Measurements from ENCODE around the gene C19orf47.

Gene C19orf47, protein sequence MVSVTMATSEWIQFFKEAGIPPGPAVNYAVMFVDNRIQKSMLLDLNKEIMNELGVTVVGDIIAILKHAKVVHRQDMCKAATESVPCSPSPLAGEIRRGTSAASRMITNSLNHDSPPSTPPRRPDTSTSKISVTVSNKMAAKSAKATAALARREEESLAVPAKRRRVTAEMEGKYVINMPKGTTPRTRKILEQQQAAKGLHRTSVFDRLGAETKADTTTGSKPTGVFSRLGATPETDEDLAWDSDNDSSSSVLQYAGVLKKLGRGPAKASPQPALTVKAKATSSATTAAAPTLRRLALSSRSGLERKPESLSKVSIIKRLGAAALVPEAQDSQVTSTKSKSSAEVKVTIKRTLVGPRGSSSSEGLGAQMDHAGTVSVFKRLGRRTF

DNA sequence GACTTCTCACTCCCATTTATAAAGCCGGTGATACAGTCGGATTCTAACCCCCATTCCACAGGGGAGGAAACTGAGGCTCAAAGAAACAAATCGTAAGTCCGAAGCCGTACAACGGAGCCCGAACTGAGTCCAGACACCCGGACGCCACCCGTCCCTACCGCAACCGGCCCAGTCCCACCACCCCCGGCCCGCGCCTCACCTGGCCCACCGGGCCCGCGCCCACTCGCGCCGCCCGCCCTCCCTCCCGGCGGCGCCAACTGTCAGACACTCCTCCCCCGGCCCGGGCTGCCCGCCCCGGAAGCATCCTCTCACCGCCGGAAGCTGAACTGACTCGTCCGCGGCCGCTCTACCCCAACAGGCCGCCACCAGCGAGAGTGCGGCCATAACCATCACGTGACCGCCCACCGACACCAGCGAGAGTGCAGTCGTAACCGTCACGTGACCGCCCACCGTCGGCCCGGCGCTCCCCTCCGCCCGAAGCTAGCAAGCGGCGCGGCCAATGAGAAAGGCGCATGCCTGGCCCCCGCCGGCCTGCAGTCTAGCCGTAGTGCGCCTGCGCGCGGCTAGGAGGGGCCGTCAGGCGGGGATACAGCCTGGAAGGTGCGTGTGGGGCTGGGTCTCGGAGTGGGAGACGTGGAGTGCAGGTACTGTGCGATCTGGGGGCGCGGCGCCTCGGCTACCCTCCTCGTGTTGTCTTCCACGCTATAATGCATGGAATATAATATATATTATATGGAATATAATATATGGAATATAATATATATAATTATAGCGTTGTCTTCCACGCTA, at the start of gene C19orf47, which contains the start of gene PLD3:
TSS of gene C19orf47 (minus strand) at position 273 of the 789 bp plus-strand sequence. CDS start 6,540 bp downstream, outside the sequence.
TSS of gene PLD3 (plus strand) at position 571 of the 789 bp plus-strand sequence. CDS start 17,789 bp downstream, outside the sequence.
- TF ChIP-seq, protein P1, sequence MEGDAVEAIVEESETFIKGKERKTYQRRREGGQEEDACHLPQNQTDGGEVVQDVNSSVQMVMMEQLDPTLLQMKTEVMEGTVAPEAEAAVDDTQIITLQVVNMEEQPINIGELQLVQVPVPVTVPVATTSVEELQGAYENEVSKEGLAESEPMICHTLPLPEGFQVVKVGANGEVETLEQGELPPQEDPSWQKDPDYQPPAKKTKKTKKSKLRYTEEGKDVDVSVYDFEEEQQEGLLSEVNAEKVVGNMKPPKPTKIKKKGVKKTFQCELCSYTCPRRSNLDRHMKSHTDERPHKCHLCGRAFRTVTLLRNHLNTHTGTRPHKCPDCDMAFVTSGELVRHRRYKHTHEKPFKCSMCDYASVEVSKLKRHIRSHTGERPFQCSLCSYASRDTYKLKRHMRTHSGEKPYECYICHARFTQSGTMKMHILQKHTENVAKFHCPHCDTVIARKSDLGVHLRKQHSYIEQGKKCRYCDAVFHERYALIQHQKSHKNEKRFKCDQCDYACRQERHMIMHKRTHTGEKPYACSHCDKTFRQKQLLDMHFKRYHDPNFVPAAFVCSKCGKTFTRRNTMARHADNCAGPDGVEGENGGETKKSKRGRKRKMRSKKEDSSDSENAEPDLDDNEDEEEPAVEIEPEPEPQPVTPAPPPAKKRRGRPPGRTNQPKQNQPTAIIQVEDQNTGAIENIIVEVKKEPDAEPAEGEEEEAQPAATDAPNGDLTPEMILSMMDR (conservative IDR thresholded peaks at IDR 0.05): no peak
- peak; percentile 30; the same call in 1 of the 2 replicates for TF ChIP-seq ZFX (IDR thresholded peaks at IDR 0.05)
- peak within 1 kb of the TSS; percentile 66 for H3K27ac ChIP-seq

DNA sequence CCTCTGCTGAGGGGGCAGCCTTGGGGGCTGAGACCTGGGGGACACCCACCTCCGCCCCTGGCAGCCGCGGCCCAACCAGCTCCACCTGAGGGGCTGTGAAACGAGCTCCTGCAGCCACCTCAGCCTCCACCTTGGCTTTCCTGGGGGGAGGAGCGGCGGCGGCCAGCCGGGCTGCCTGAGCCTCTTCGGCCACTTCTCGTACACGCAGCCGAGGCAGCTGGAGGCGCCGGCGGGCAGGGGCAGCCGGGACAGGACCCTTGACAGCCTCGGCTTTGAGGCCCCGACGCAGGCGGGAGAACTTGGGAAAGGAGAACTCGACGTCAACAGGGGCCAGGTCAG, 49.3 kb upstream of the C19orf47 start:
- TF ChIP-seq ZFX (IDR thresholded peaks at IDR 0.05): no peak
- TF ChIP-seq, protein P1 (conservative IDR thresholded peaks at IDR 0.05): no peak
- no peak overlapping the region for H3K27ac ChIP-seq

DNA sequence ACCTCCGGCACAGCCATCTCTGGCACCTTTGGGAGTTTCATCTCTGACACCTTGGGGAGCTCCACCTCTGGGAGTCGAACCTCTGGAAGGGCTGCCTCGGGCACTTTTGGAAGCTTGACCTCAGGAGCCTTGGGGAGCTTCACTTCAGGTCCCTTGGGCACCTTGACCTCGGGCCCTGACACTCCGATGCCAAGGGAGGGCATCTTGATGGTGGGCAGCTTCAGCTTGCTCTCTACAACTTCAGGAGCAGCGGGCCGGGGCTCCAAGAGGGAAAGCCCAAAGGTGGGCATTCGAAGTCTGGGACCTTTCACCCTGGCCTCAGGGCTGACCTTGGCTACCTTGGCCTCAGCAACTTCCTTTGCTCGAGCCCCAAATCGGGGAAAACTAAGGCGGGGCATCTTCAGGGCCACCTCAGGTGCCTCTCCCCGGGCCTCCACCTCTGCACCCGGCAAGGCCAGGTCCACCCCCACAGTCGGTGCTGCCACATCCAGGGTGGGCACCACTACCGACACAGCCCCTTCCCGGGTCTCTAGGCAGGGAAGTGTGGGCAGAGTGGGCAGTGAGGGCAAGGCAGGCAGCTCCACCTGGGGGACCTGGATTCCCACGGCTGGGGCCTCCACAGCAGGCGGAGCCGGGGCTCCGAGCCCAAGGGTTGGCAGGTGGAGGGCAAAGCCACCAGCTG, 48.8 kb upstream of the C19orf47 start:
- TF ChIP-seq, protein P1 (conservative IDR thresholded peaks at IDR 0.05): no peak
- TF ChIP-seq ZFX (IDR thresholded peaks at IDR 0.05): no peak
- H3K27ac ChIP-seq: no peak overlapping the region

DNA sequence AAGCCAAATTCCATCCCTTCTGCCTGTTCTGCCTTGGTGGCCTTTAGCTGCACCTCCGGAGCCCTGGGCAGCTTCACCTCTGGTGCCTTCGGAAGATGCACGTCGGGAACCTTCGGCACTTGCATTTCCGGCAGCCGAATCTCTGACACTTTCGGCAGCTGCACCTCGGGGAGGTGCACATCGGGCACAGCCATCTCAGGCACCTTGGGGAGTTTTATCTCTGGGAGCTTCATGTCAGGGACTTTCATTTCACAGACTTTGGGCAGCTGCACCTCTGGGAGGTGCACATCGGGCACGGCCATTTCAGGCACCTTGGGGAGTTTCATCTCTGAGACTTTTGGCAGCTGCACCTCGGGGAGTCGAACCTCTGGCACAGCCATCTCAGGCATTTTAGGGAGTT, 47.8 kb upstream of the C19orf47 start:
- TF ChIP-seq, protein P1 (conservative IDR thresholded peaks at IDR 0.05): no peak
- TF ChIP-seq ZFX (IDR thresholded peaks at IDR 0.05): no peak
- no peak overlapping the region for H3K27ac ChIP-seq

DNA sequence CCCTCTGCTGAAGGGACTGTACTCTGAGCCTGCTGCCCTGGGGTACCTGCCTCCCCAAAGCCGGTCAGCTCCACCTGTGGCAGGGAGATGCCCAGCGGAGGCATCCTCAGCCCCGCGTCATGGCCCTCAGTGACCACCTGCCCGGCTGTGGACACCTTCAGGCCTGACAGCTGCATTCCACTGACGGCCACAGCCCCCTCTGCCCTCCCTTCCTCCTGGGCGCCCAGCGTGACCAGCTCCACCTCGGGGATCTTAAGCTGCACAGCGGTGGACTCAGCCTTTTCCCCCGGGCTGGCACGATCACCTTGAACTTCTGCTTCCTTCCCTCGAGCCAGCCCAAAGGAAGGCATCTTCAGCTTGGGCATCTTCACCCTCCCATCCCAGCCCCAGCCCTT, 46.6 kb upstream of the C19orf47 start:
- no peak overlapping the region for H3K27ac ChIP-seq
- no peak for TF ChIP-seq ZFX (IDR thresholded peaks at IDR 0.05)
- TF ChIP-seq, protein P1 (conservative IDR thresholded peaks at IDR 0.05): no peak

DNA sequence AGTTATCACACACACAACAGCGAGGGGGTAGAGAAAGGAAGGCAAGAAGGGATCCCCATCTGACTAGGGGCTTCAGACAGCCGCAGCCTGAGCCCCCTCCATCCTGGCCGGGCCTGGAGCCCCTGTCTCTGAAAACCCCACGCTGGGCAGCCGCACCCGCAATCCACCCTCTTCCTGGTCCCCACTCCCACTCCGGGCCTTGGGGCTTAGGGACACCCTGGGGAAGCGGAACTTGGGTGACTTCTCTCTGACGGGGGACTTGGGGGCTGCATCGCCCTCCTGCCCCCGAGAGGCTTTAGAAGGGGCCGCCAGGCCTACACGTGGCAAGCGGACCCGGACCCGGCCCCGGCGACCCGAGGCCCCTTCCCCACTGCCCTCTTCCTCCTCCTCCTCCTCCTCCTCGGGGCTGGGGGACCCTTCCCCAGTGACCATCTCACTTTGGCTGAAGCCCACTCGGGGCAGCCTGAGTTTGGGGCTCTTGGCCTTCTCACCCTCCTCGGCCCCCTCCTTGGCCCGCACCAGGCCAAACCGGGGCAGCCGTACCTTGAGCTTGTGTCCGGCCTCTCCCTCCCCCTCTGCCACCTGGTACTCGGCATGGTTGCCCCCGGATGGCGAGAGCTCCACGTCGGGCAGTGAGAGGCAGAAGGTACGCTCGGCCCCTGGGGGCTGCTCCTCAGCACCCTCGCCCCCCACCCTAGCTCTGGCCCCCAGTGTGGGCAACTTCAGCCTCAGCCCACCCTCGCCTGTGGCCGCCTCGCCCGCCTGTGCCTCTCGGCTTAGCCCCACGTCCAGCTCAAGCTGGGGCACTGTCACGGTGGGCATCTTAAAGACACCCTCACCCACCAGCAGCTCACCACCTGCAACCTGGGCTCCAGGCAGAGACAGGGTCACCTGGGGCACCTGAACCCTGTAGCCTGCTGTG, 46.0 kb upstream of the C19orf47 start:
- H3K27ac ChIP-seq: no peak overlapping the region; the same call in 1 of the 2 replicates
- no peak for TF ChIP-seq ZFX (IDR thresholded peaks at IDR 0.05)
- TF ChIP-seq, protein P1 (conservative IDR thresholded peaks at IDR 0.05): no peak
